LNCAP (cell line): ENCODE data around the gene HJURP.

Experiments
- TF ChIP-seq, protein P1 (sequence below): fragments of 450-650 bp; IDR thresholded peaks from 2 replicates; pipeline ENCODE4 v1.5.1; 2017; ENCODE audit warnings: mild to moderate bottlenecking

Gene HJURP

DNA sequence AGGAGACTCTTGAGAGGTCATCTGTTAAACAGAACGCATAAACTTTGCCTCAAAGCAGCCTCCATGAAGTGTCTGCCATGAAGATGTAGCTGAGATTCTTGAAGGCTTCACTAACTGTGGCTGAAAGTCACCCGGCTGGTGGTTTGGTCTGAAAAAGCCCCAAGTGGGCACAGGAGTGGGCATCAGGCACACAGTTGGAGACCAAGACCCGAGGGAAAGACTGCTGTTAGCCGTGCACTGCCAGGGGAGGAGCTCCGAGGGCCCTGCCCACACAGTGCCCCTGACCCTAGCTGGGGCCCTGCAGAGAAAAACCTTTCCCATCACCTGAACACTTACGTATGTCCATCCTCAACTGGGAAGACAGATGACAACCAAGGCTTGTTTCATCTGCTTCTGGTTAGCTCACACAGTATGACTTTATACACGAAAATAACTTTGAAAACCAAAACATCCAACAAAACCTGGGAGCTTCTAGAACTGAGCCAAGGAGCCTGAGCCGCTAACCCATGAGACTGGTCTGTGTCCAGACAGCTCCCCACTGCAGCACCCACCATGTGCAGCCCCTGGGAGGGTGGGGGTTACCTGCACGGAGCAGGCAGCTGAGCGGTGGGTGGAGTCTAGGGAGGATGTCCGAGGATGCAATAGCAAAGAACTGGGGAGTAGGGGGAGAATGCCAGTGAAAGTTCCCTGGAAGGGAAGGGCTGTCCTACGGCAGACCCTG, 15.4 kb downstream of the HJURP start:
- TF ChIP-seq, protein P1, sequence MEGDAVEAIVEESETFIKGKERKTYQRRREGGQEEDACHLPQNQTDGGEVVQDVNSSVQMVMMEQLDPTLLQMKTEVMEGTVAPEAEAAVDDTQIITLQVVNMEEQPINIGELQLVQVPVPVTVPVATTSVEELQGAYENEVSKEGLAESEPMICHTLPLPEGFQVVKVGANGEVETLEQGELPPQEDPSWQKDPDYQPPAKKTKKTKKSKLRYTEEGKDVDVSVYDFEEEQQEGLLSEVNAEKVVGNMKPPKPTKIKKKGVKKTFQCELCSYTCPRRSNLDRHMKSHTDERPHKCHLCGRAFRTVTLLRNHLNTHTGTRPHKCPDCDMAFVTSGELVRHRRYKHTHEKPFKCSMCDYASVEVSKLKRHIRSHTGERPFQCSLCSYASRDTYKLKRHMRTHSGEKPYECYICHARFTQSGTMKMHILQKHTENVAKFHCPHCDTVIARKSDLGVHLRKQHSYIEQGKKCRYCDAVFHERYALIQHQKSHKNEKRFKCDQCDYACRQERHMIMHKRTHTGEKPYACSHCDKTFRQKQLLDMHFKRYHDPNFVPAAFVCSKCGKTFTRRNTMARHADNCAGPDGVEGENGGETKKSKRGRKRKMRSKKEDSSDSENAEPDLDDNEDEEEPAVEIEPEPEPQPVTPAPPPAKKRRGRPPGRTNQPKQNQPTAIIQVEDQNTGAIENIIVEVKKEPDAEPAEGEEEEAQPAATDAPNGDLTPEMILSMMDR = no peak

DNA sequence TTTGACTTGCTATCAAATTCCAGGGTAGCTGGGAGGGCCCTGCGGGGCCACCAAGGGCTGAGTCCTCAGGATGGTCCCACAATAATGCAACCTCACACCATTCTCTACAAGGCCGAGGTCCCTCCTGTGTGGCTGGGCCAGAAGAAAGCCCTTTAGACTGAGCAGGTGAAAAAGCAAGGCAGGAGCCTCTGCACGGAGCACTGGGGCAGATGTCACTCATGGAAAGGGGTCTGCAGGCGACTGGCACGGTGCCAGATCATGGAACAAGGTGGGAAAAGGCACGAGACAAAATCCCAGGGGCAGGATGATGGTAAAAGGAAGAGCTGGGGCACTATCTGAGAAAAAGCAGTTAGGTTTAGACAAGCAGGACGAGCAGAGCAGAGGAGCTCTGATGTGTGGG, 16.1 kb downstream of the HJURP start:
- TF ChIP-seq, protein P1 = no peak

DNA sequence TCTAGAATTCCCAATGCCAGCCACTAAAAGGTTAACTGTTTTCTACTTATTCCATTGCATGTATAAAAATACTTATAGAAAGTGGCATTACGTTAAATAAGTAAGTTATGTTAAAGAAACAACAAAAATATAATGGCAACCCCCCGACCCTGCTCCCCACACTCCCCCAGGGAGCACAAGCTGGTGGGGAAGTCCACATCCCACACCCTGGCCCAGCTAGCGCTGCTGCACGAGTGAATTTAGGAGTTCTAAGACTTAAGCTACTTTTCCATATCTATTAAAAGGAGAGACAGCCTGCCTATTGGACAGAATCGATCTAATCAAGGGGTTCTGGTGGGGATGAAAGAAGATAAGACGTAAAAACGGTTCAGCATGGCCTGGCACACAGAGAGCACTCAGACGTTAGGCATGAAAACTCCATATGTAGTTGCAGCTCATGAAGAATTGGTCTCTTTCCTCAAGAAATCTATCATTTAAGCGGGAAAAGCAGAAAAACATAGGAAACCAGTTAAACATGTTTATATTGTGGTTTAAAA, 16.6 kb downstream of the HJURP start:
- TF ChIP-seq, protein P1 = no peak

DNA sequence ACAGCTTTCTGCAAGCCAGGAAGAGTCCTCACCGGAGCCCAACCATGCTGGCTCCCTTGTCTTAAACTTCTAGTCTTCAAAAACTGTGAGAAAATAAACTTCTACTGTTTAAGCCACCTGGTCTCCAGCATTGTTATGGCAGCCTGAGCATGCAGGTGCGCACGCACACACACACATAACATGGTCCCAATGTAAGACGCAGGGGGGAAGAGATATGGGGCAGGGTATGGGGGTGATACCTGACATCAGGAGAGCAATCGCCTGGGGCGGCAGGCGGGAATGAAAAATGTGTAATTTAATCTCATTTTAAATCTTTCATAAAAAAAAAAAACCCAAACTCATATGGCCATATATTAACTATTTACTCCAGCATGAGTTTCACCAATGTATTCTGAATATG, 18.0 kb downstream of the HJURP start:
- TF ChIP-seq, protein P1 = no peak

DNA sequence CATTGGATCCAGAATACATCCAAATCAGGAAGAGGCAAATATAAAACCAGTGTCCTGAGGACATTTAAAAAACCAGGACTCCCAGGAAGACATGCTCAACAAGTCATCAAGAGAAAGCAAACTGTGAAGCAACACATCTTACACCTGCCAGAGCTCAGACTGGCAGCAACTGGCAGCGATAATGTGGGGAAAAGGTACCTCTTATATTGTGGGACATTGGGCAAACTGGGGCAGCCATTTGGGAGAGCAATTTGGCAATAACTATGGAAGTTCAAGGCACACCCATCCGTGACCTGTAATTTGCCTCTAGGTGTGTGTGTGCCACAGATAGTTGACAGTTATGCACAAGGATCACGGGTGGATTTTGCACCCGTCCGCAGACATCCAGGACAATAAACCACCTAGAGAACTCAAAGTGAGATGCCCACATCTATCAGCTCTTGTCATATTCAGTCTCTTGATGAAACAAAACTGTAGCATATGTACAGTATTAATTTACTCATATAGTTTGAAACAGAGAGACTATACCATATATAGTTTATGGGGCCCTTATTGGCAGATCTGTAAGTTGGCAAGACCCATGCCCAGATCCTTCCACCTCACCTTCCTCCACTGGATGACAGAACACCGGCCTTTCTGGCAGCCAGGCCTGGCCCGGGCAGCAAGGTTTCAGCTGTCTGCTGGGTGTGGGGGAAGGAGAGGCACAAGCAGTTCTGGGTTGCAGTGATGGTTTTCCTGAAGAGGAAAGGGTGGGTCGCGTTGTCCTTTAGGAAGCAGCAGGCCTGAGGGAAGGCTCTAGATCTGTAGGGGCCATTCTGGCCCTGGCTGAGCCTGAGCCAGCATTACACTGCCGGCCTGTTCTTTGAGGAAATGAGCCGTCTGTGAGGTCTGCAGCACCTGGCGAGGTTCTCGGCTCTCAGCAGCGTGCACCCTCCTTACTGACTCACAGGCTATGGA, 18.8 kb downstream of the HJURP start:
- TF ChIP-seq, protein P1 = no peak

DNA sequence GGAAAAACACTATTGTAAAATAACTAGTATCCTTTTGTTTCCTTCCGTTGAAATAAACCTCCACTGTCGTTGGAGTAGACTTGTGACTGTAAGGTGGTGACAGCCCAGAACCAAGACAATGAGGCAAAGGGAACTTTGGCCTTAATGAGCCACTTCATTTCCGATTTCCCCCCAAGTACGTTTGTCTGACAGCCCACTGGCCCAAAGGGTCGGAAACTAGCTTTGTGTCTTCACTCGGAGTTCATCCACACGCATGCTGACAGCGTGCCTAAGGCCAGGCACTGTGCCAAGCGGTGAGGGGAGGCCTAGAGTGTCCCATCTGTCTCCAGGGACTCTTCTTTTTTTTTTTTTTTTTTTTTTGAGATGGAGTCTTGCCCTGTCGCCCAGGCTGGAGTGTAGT, 21.0 kb downstream of the HJURP start:
- TF ChIP-seq, protein P1 = no peak

DNA sequence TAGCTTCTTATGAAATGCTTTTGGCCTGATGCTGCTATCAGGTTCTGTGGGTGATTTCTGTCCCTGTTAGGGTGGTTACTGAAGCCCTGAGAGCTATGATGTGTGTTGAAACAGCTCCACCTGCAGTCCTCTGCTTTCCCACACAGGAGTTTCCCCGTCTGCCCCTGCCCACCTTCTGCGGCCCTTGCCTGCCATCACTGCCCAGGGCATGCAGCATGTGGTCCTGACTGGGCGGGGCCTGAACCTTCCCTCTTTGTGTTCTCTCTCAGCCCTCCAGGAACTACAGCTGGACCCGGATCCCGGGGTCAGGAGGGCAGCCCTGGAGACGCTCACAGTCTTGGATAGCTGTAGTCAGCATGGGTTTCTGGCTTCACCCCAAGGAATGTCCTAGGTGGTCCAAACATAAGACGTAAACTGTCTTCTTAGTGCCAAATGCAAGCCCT, 21.4 kb downstream of the HJURP start:
- TF ChIP-seq, protein P1 = no peak
